Measurements from ENCODE around the gene PDIA6. TPM values are rescaled to one million over a fixed set of nuclear protein-coding genes. Genes with fewer than 3 reads are reported as not detected.

Gene PDIA6
- total and polyA plus RNA-seq, 10 of the 15 experiments (the other 5 are each of a cell fraction or from before 2014, with no cell fraction given) = 148 to 526 (median 209) TPM

DNA sequence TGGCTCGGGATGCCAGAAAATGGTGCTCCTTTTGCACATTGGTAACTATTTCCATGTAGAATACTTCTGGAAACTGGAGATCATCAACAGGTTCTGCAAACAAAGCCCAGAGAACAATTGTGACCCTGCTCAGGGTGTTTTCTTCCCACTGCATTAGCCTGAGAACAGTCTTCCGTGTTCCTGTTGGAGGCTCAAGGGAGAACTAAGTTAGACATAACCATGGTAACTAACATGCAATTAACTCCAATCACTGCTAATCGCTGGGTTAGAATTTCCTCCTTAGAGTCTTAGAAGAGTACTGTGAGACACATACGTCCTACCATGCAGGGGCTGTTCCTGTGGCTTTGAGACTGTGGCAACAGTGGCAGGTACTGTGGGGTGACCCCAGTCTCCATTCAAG is 36.0 kb upstream of the PDIA6 start (continued):
- TF ChIP-seq, protein P1, sequence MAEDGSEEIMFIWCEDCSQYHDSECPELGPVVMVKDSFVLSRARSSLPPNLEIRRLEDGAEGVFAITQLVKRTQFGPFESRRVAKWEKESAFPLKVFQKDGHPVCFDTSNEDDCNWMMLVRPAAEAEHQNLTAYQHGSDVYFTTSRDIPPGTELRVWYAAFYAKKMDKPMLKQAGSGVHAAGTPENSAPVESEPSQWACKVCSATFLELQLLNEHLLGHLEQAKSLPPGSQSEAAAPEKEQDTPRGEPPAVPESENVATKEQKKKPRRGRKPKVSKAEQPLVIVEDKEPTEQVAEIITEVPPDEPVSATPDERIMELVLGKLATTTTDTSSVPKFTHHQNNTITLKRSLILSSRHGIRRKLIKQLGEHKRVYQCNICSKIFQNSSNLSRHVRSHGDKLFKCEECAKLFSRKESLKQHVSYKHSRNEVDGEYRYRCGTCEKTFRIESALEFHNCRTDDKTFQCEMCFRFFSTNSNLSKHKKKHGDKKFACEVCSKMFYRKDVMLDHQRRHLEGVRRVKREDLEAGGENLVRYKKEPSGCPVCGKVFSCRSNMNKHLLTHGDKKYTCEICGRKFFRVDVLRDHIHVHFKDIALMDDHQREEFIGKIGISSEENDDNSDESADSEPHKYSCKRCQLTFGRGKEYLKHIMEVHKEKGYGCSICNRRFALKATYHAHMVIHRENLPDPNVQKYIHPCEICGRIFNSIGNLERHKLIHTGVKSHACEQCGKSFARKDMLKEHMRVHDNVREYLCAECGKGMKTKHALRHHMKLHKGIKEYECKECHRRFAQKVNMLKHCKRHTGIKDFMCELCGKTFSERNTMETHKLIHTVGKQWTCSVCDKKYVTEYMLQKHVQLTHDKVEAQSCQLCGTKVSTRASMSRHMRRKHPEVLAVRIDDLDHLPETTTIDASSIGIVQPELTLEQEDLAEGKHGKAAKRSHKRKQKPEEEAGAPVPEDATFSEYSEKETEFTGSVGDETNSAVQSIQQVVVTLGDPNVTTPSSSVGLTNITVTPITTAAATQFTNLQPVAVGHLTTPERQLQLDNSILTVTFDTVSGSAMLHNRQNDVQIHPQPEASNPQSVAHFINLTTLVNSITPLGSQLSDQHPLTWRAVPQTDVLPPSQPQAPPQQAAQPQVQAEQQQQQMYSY (CRISPR knock-in tag; IDR thresholded peaks at IDR 0.05) = no peak
- TF ChIP-seq, protein P2, sequence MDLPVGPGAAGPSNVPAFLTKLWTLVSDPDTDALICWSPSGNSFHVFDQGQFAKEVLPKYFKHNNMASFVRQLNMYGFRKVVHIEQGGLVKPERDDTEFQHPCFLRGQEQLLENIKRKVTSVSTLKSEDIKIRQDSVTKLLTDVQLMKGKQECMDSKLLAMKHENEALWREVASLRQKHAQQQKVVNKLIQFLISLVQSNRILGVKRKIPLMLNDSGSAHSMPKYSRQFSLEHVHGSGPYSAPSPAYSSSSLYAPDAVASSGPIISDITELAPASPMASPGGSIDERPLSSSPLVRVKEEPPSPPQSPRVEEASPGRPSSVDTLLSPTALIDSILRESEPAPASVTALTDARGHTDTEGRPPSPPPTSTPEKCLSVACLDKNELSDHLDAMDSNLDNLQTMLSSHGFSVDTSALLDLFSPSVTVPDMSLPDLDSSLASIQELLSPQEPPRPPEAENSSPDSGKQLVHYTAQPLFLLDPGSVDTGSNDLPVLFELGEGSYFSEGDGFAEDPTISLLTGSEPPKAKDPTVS (IDR thresholded peaks at IDR 0.05; ENCODE audit: low read depth, low read length) = no peak
- TF ChIP-seq NFXL1 (IDR thresholded peaks at IDR 0.05; ENCODE audit: borderline replicate concordance) = no peak

DNA sequence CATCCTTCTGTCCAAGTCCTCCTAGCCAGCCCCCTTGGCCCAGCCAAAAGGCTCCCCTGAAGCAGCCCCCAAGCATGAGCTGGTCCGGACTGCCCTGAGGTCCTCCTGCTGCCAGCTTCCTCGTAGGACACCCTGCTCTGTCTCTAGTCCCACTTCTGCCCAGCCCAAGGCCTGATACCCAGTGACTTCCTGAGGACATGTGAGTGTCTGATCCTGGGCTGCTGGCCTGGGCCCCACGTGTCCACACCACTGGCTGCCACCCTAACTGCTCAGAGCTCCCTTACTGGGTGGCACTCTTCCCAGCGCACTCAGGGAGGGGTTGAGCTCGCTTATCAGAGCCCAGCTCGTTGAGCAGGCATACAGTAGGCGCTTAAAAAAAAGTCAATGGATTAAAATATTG is 34.4 kb upstream of the PDIA6 start:
- H3K36me3 ChIP-seq (ENCODE audit: control insufficient read depth in 2 of 2, insufficient read depth in 2 of 2, low read length in 1 of 2) = no peaks in the 10 kb centered on the region
- H2AFZ ChIP-seq (ENCODE audit: control insufficient read depth, low read depth, low read length) = no peak overlapping the region
- H3K27ac ChIP-seq (ENCODE audit: control insufficient read depth, insufficient read depth) = no peak overlapping the region
- ChIA-PET SMC1A (ENCODE audit: uncharacterized antibody, unreplicated experiment) (interaction anchor here (0.6 to 1.1 kb wide), 4 partner anchors 35 to 427 kb away, joined by 3 to 5 read pairs (median 3); no protein-coding TSS in a partner anchor), CTCF (interaction anchor here (0.6 to 3.0 kb wide), 3 partner anchors 11 to 770 kb away, joined by 3 to 9 read pairs (median 3); no protein-coding TSS in a partner anchor), RAD21 (ENCODE audit: unreplicated experiment) (no interaction called here), POLR2A (no interaction called here)
- FAIRE-seq (no peak), ATAC-seq (no peak), DNase-seq (ENCODE audit: low read depth, low spot score) (no peak)
- in situ Hi-C loops (cut with MboI) (no loop called here), intact Hi-C loops (cut with micrococcal nuclease; ENCODE audit: unreplicated experiment) (loop anchor here (5.0 kb wide), 1 partner anchor 50 kb away; no protein-coding TSS in a partner anchor)
- H4K20me1 ChIP-seq (ENCODE audit: control insufficient read depth, insufficient read depth) = no peaks in the 10 kb centered on the region
- no TSS peak for BruUV-seq (replicated peaks)
- H3K79me2 ChIP-seq (ENCODE audit: control insufficient read depth, insufficient read depth, low read length) = no peaks in the 10 kb centered on the region
- 15% methylated on average over 7 of the region's 7 CpGs for WGBS (ENCODE audit: insufficient coverage, insufficient replicate concordance, low lambda C conversion rate, missing lambda C conversion rate)
- no peak overlapping the region for H3K9ac ChIP-seq (ENCODE audit: control insufficient read depth, insufficient read depth, low read length)
- H3K4me1 ChIP-seq (ENCODE audit: control insufficient read depth, insufficient read depth, low read length) = no peaks in the 10 kb centered on the region
- no peak overlapping the region for H3K4me3 ChIP-seq
- H3K4me2 ChIP-seq (ENCODE audit: control insufficient read depth, insufficient read depth) = no peak overlapping the region
- no peaks in the 10 kb centered on the region; a peak in 2 of 4 replicates for H3K27me3 ChIP-seq (replicated peaks in 1 of 2; ENCODE audit: control insufficient read depth in 2 of 2, insufficient read depth in 2 of 2, low read length in 1 of 2)
- TF ChIP-seq SREBF1 (IDR thresholded peaks at IDR 0.05; ENCODE audit: low read length) = no peak
- TF ChIP-seq, protein P3, sequence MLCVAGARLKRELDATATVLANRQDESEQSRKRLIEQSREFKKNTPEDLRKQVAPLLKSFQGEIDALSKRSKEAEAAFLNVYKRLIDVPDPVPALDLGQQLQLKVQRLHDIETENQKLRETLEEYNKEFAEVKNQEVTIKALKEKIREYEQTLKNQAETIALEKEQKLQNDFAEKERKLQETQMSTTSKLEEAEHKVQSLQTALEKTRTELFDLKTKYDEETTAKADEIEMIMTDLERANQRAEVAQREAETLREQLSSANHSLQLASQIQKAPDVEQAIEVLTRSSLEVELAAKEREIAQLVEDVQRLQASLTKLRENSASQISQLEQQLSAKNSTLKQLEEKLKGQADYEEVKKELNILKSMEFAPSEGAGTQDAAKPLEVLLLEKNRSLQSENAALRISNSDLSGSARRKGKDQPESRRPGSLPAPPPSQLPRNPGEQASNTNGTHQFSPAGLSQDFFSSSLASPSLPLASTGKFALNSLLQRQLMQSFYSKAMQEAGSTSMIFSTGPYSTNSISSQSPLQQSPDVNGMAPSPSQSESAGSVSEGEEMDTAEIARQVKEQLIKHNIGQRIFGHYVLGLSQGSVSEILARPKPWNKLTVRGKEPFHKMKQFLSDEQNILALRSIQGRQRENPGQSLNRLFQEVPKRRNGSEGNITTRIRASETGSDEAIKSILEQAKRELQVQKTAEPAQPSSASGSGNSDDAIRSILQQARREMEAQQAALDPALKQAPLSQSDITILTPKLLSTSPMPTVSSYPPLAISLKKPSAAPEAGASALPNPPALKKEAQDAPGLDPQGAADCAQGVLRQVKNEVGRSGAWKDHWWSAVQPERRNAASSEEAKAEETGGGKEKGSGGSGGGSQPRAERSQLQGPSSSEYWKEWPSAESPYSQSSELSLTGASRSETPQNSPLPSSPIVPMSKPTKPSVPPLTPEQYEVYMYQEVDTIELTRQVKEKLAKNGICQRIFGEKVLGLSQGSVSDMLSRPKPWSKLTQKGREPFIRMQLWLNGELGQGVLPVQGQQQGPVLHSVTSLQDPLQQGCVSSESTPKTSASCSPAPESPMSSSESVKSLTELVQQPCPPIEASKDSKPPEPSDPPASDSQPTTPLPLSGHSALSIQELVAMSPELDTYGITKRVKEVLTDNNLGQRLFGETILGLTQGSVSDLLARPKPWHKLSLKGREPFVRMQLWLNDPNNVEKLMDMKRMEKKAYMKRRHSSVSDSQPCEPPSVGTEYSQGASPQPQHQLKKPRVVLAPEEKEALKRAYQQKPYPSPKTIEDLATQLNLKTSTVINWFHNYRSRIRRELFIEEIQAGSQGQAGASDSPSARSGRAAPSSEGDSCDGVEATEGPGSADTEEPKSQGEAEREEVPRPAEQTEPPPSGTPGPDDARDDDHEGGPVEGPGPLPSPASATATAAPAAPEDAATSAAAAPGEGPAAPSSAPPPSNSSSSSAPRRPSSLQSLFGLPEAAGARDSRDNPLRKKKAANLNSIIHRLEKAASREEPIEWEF (IDR thresholded peaks at IDR 0.05; ENCODE audit: insufficient replicate concordance, low read depth, low read length) = no peak
- no peak for TF ChIP-seq HCFC1 (IDR thresholded peaks at IDR 0.05; ENCODE audit: low read length)
- TF ChIP-seq, protein P2 (IDR thresholded peaks at IDR 0.05; ENCODE audit: low read depth, low read length) = no peak
- no peak for TF ChIP-seq CREB1 (IDR thresholded peaks at IDR 0.05; ENCODE audit: low read depth)
- no peak for TF ChIP-seq RCOR1 (conservative IDR thresholded peaks at IDR 0.05; ENCODE audit: low read depth, low read length)
- no peaks in the 10 kb centered on the region; the same call in 2 of the 3 replicates for H3K9me3 ChIP-seq (replicated peaks; ENCODE audit: control insufficient read depth, insufficient read depth, low read length)

Data from GM12878 (cell line).